Activated CD8-positive, alpha-beta T cell treated with anti-CD3 and anti-CD28 coated beads, Interleukin-2, amount 10 ng/mL, durations not matched to agents 7 days and 5 days (primary cell): ENCODE results near the gene NCAPH2. TPM values are rescaled to one million over a fixed set of nuclear protein-coding genes. Genes with fewer than 3 reads are reported as not detected.

Source experiments
- ATAC-seq: fragments of 150-1000 bp; cut with Tn5 transposase; one replicate; pipeline ENCODE4 v1.10.0; 2021; ENCODE audit warnings: moderate library complexity
- CTCF ChIA-PET: fragments of 350-600 bp; sonication (Branson Sonifier 250); formaldehyde crosslinking; loops from one replicate; lab custom pipeline; 2021; ENCODE audit warnings: antibody characterized with exemption; lab: Charles Lee
- POLR2A ChIA-PET: fragments of 350-600 bp; sonication (Branson Sonifier 250); formaldehyde crosslinking; loops from one replicate; lab custom pipeline; 2021; ENCODE audit warnings: antibody characterized with exemption; lab: Charles Lee
- DNase-seq: peaks from one replicate; pipeline ENCODE4 v3.0.0-alpha.2; 2020
- H3K27ac Mint-ChIP-seq: one replicate; pipeline ENCODE4 v1.8.0; 2021; ENCODE audit warnings: mild to moderate bottlenecking, mixed read lengths
- H3K27me3 Mint-ChIP-seq: one replicate; pipeline ENCODE4 v1.8.0; 2021; ENCODE audit warnings: low read depth, mixed read lengths
- H3K36me3 Mint-ChIP-seq: one replicate; pipeline ENCODE4 v1.8.0; 2021; ENCODE audit warnings: low read depth, mixed read lengths
- H3K4me1 Mint-ChIP-seq: one replicate; pipeline ENCODE4 v1.8.0; 2021; ENCODE audit warnings: low read depth, mixed read lengths
- H3K4me3 Mint-ChIP-seq: one replicate; pipeline ENCODE4 v1.8.0; 2021; ENCODE audit warnings: mild to moderate bottlenecking, mixed read lengths
- H3K9me3 Mint-ChIP-seq: one replicate; pipeline ENCODE4 v1.8.0; 2022; ENCODE audit warnings: mixed read lengths; ENCODE audit not compliant: insufficient read depth
- total RNA-seq, 2 experiments: library from RNA; stranded (reverse); gene quantifications; one replicate each; pipeline ENCODE4 v1.2.3, GENCODE V29; 2021

NCAPH2 gene
- 100 to 1,000 TPM; 146 to 150 TPM for total RNA-seq

- POLR2A ChIA-PET, result interaction anchor here (0.6 to 3.6 kb wide), 30 partner anchors 9 to 257 kb away, joined by 3 to 82 read pairs (median 4); partner anchors contain the start of genes CHKB, HDAC10, SCO2 and SYCE3
- Mint-ChIP-seq H3K27ac (peak within 1 kb of the TSS; percentile 94), H3K4me1 (peaks cover 25% of the 10 kb centered on the region), H3K36me3 (peaks cover 30% of the 10 kb centered on the region), H3K4me3 (peak within 1 kb of the TSS; percentile 98), H3K27me3 (no peaks in the 10 kb centered on the region), H3K9me3 (no peaks in the 10 kb centered on the region)
- CTCF ChIA-PET, result interaction anchor here (0.6 to 3.8 kb wide), 17 partner anchors 9 to 320 kb away, joined by 3 to 55 read pairs (median 4); partner anchors contain the start of genes SCO2 and SYCE3
- ATAC-seq (peak; percentile 76), DNase-seq (peak; percentile 98)
Measured at GRCh38 chr22:50507991-50508884, at the start of gene NCAPH2. Gene NCAPH2 (plus strand): TSS chr22:50508224. CDS start chr22:50508338, 114 bp downstream.

- DNase-seq, result no peak
- ChIA-PET POLR2A (interaction anchor here (1.0 kb wide), 1 partner anchor 11 kb away, joined by 3 read pairs; no protein-coding TSS in a partner anchor), CTCF (interaction anchor here (1.3 to 1.5 kb wide), 2 partner anchors 39 to 67 kb away, joined by 3 to 4 read pairs; partner anchors contain the start of gene SCO2)
- peaks cover 47% of the 10 kb centered on the region for H3K36me3 Mint-ChIP-seq
- no peak for ATAC-seq
- H3K9me3 Mint-ChIP-seq, result no peaks in the 10 kb centered on the region
- H3K27ac Mint-ChIP-seq, result no peak overlapping the region
- H3K4me1 Mint-ChIP-seq, result peaks cover 2% of the 10 kb centered on the region
- no peaks in the 10 kb centered on the region for H3K27me3 Mint-ChIP-seq
- H3K4me3 Mint-ChIP-seq, result no peak overlapping the region
Measured at GRCh38 chr22:50459016-50459415, 49.0 kb upstream of the NCAPH2 start.

DNA sequence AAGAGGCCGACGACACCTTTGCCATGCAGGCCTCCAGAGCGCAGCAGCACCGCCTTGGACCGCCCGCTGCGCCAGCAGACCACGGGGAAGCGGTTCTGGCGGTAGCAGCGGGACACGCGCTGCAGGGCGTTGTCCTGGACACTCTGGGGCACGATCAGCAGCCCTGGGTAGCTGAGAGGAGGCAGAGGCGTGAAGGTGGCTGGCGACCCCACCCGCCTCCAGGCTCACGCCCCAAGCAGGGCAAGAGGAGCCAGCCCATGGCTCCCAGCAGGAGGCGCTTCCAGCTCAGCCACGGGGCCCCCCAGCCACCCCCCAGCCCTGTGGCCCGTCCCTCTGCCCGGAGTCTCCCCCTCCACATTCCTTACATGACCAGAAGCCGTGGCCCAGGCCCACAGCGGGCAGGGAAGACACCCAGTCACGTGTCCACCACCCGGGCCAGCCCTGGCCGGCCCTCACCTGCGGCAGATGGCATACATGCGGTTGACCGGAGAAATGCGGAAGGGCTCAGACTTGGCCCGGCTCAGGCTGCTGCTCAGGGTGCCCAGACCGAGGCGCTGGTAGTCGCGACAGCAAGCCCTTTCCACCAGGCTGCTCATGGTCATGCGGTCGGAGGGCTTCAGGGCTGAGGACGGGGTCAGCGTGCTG lies 48.4 kb upstream of the NCAPH2 start:
- no peak overlapping the region for H3K4me3 Mint-ChIP-seq
- H3K4me1 Mint-ChIP-seq, result peaks cover 2% of the 10 kb centered on the region
- POLR2A ChIA-PET, result interaction anchor here (1.0 kb wide), 1 partner anchor 10 kb away, joined by 3 read pairs; no protein-coding TSS in a partner anchor
- H3K36me3 Mint-ChIP-seq, result peaks cover 43% of the 10 kb centered on the region
- ATAC-seq (no peak), DNase-seq (no peak)
- no peaks in the 10 kb centered on the region for H3K27me3 Mint-ChIP-seq
- no peak overlapping the region for H3K27ac Mint-ChIP-seq
- H3K9me3 Mint-ChIP-seq, result no peaks in the 10 kb centered on the region
- CTCF ChIA-PET, result interaction anchor here (1.3 to 1.5 kb wide), 2 partner anchors 38 to 66 kb away, joined by 3 to 4 read pairs; partner anchors contain the start of gene SCO2

GRCh38 chr22:50460938-50461337 lies 47.1 kb upstream of the NCAPH2 start:
- peaks cover 42% of the 10 kb centered on the region for H3K36me3 Mint-ChIP-seq

GRCh38 chr22:50461536-50461935 lies 46.5 kb upstream of the NCAPH2 start:
- DNase-seq (no peak), ATAC-seq (no peak)
- Mint-ChIP-seq H3K4me3 (no peak overlapping the region), H3K4me1 (peaks cover 5% of the 10 kb centered on the region), H3K27me3 (no peaks in the 10 kb centered on the region), H3K9me3 (no peaks in the 10 kb centered on the region), H3K27ac (no peak overlapping the region), H3K36me3 (peaks cover 48% of the 10 kb centered on the region)
- ChIA-PET CTCF (interaction anchor here (1.3 kb wide), 1 partner anchor 11 kb away, joined by 4 read pairs; no protein-coding TSS in a partner anchor), POLR2A (no interaction called here)

More at GRCh38 chr22:50460938-50461337, 47.1 kb upstream of the NCAPH2 start:
- ChIA-PET POLR2A (interaction anchor here (1.2 kb wide), 1 partner anchor 9 kb away, joined by 5 read pairs; no protein-coding TSS in a partner anchor), CTCF (interaction anchor here (1.3 kb wide), 1 partner anchor 12 kb away, joined by 4 read pairs; no protein-coding TSS in a partner anchor)
- Mint-ChIP-seq H3K27ac (no peak overlapping the region), H3K27me3 (no peaks in the 10 kb centered on the region), H3K4me3 (no peak overlapping the region), H3K4me1 (peaks cover 2% of the 10 kb centered on the region), H3K9me3 (no peaks in the 10 kb centered on the region)
- no peak for ATAC-seq
- no peak for DNase-seq

DNA sequence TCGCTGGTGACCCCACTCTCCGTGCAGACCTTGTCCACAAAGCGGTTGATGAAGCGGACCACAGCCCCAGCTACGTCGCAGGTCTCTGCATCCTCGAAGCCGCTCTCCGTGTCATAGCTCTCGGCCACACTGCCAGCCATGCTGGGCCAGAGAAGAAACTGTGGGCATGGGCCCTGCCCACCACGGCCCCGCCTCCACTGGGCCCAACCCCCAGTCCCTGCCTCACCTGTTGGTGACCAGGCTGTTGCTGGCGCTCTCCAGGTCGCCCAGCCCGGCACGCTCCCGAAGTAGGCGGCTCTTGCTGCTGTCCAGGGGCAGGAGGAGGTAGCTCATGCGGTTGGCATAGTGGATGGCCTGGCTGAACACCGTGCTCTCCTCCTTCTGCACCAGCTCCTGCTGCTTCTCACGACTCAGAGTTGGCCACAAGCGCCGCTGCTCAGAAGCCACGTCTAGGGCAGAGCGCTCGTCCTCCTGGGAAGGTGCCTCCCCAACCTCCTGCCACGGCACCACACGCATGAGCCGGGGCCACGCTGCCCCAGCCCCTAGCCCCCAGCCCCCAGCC lies 46.0 kb upstream of the NCAPH2 start:
- Mint-ChIP-seq H3K9me3 (no peaks in the 10 kb centered on the region), H3K4me3 (no peak overlapping the region), H3K27ac (no peak overlapping the region), H3K4me1 (peaks cover 11% of the 10 kb centered on the region), H3K27me3 (no peaks in the 10 kb centered on the region), H3K36me3 (peaks cover 50% of the 10 kb centered on the region)
- ATAC-seq (no peak), DNase-seq (no peak)
- ChIA-PET CTCF (no interaction called here), POLR2A (no interaction called here)

DNA sequence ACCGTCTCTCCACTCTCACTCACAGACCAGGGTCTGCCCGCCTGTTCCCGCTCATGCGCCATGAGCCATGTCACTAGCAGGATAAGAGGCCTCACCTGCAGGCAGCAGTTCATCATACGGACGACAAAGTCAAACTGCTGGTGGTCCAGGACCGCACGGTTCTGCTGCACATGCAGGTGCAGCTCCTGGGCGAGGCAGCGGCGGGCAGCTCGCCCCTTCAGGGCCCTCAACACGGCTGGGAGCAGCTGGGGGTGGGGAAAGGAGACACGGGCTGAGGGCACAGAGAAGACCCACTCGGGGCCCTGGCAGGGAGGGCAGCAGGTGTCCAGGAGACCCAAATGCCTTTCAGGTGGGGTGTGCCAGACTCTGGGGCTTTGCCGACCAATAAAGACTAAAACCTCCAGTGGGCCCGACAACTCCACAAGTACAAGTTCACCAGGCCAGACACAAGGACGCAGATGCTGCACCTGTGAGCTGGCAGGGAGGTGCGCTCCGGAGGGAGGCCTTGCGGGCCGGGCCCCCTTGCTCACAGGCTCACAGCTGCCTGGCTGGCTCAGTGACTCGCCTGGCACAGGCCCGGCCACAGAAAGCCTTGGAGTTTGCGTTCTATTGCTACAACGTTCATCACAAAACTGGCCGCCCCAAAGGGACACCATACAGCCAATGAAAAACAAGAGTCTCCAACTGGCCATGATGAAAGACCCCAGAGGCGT lies 44.7 kb upstream of the NCAPH2 start:
- Mint-ChIP-seq H3K27ac (no peak overlapping the region), H3K36me3 (peaks cover 47% of the 10 kb centered on the region), H3K4me1 (peaks cover 23% of the 10 kb centered on the region), H3K27me3 (no peaks in the 10 kb centered on the region), H3K9me3 (no peaks in the 10 kb centered on the region), H3K4me3 (no peak overlapping the region)
- ATAC-seq, result no peak
- DNase-seq, result no peak
- CTCF ChIA-PET, result no interaction called here
- POLR2A ChIA-PET, result interaction anchor here (1.5 kb wide), 1 partner anchor 63 kb away, joined by 3 read pairs; no protein-coding TSS in a partner anchor

GRCh38 chr22:50464451-50464850 lies 43.6 kb upstream of the NCAPH2 start:
- ChIA-PET POLR2A (interaction anchor here (1.5 kb wide), 1 partner anchor 62 kb away, joined by 3 read pairs; no protein-coding TSS in a partner anchor), CTCF (no interaction called here)
- Mint-ChIP-seq H3K27ac (no peak overlapping the region), H3K9me3 (no peaks in the 10 kb centered on the region), H3K36me3 (peaks cover 45% of the 10 kb centered on the region), H3K4me1 (peaks cover 33% of the 10 kb centered on the region), H3K27me3 (no peaks in the 10 kb centered on the region), H3K4me3 (no peak overlapping the region)
- ATAC-seq, result no peak
- DNase-seq, result no peak

GRCh38 chr22:50465066-50465930 lies 42.7 kb upstream of the NCAPH2 start:
- no peaks in the 10 kb centered on the region for H3K9me3 Mint-ChIP-seq
- H3K27ac Mint-ChIP-seq, result no peak overlapping the region
- no peak for DNase-seq
- peaks cover 39% of the 10 kb centered on the region for H3K4me1 Mint-ChIP-seq
- ATAC-seq, result no peak
- ChIA-PET CTCF (no interaction called here), POLR2A (interaction anchor here (1.5 kb wide), 1 partner anchor 61 kb away, joined by 3 read pairs; no protein-coding TSS in a partner anchor)
- H3K4me3 Mint-ChIP-seq, result no peak overlapping the region
- no peaks in the 10 kb centered on the region for H3K27me3 Mint-ChIP-seq
- H3K36me3 Mint-ChIP-seq, result peaks cover 42% of the 10 kb centered on the region

GRCh38 chr22:50467341-50467740 lies 40.7 kb upstream of the NCAPH2 start:
- Mint-ChIP-seq H3K36me3 (peaks cover 47% of the 10 kb centered on the region), H3K27ac (peak overlapping the region; percentile 82), H3K27me3 (no peaks in the 10 kb centered on the region), H3K4me1 (peaks cover 59% of the 10 kb centered on the region), H3K4me3 (peak overlapping the region; percentile 36), H3K9me3 (no peaks in the 10 kb centered on the region)
- POLR2A ChIA-PET, result interaction anchor here (2.0 kb wide), 1 partner anchor 154 kb away, joined by 10 read pairs; no protein-coding TSS in a partner anchor
- DNase-seq, result no peak
- ATAC-seq, result no peak
- CTCF ChIA-PET, result interaction anchor here (1.7 to 5.1 kb wide), 2 partner anchors 31 to 58 kb away, joined by 4 to 37 read pairs; partner anchors contain the start of gene SCO2
